Epidermal melanocyte (primary cell): ENCODE measurements around the gene MED9.

Source experiments
- DNase-seq: peaks from one replicate; pipeline ENCODE4 v3.0.0; 2011; ENCODE audit warnings: low spot score; ENCODE audit not compliant: insufficient read length

Gene MED9

GRCh38 chr17:17487998-17488397 is 11.2 kb downstream of the MED9 start:
- DNase-seq, result no peak

GRCh38 chr17:17491031-17491471 is 14.3 kb downstream of the MED9 start:
- DNase-seq, result no peak

GRCh38 chr17:17491546-17491988 is 14.8 kb downstream of the MED9 start:
- DNase-seq, result no peak

- DNase-seq, result no peak
Measured at GRCh38 chr17:17492085-17492484, 15.3 kb downstream of the MED9 start.

GRCh38 chr17:17492571-17492970 is 15.8 kb downstream of the MED9 start:
- DNase-seq, result no peak

- no peak for DNase-seq
Measured at GRCh38 chr17:17493249-17493985, 16.6 kb downstream of the MED9 start.

- no peak for DNase-seq
Measured at GRCh38 chr17:17493986-17494466, 17.2 kb downstream of the MED9 start.

- DNase-seq, result no peak
Measured at GRCh38 chr17:17494499-17494869, 17.7 kb downstream of the MED9 start.

GRCh38 chr17:17494870-17495535 is 18.2 kb downstream of the MED9 start:
- no peak for DNase-seq

GRCh38 chr17:17495536-17496188 is 18.9 kb downstream of the MED9 start:
- no peak for DNase-seq

- DNase-seq, result peak; percentile 92
Measured at GRCh38 chr17:17496189-17497064, 19.6 kb downstream of the MED9 start, which contains the start of gene RASD1. RASD1 (minus strand) TSS chr17:17496395; CDS start chr17:17496181, 214 bp downstream.

GRCh38 chr17:17497065-17497844 is 20.5 kb downstream of the MED9 start:
- DNase-seq, result no peak

- DNase-seq, result no peak
Measured at GRCh38 chr17:17497845-17498520, 21.2 kb downstream of the MED9 start.

GRCh38 chr17:17498606-17499301 is 22.0 kb downstream of the MED9 start:
- DNase-seq, result no peak

- no peak for DNase-seq
Measured at GRCh38 chr17:17499402-17500145, 22.8 kb downstream of the MED9 start.

- no peak for DNase-seq
Measured at GRCh38 chr17:17500999-17501605, 24.3 kb downstream of the MED9 start.

- no peak for DNase-seq
Measured at GRCh38 chr17:17502741-17503565, 26.2 kb downstream of the MED9 start.
